ENCODE data around the gene FKBP4.
A peak's percentile ranks its signal among the peaks of the same experiment; 100 is the strongest.

FKBP4 gene

DNA sequence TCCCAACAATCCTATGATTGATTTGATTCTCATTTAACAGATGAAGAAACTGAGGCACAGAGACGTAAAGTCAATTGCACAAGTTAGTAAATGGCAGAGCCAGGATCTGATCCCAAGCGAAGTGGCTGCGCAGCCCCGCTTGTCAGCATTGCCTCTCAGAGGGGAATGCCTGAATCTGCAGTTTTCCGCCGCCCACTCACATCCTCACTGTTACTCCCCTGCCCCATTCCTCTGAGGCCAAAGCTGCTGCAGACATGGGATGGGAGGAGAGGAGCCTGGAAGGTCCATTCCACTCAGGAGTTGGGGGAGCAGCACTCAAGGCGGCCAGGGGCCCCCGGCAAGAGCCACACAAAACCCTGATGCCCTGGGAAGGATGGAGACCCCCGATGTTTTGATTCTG is 39.0 kb downstream of the FKBP4 start:
- no peak overlapping the region for H3K4me3 ChIP-seq (ENCODE audit: control insufficient read depth, low read depth, low read length)
- DNase-seq (ENCODE audit: low read depth): no peak
- TF ChIP-seq, protein P1, sequence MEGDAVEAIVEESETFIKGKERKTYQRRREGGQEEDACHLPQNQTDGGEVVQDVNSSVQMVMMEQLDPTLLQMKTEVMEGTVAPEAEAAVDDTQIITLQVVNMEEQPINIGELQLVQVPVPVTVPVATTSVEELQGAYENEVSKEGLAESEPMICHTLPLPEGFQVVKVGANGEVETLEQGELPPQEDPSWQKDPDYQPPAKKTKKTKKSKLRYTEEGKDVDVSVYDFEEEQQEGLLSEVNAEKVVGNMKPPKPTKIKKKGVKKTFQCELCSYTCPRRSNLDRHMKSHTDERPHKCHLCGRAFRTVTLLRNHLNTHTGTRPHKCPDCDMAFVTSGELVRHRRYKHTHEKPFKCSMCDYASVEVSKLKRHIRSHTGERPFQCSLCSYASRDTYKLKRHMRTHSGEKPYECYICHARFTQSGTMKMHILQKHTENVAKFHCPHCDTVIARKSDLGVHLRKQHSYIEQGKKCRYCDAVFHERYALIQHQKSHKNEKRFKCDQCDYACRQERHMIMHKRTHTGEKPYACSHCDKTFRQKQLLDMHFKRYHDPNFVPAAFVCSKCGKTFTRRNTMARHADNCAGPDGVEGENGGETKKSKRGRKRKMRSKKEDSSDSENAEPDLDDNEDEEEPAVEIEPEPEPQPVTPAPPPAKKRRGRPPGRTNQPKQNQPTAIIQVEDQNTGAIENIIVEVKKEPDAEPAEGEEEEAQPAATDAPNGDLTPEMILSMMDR (conservative IDR thresholded peaks at IDR 0.05; ENCODE audit: control insufficient read depth, insufficient read depth, low read depth, low read length): no peak

DNA sequence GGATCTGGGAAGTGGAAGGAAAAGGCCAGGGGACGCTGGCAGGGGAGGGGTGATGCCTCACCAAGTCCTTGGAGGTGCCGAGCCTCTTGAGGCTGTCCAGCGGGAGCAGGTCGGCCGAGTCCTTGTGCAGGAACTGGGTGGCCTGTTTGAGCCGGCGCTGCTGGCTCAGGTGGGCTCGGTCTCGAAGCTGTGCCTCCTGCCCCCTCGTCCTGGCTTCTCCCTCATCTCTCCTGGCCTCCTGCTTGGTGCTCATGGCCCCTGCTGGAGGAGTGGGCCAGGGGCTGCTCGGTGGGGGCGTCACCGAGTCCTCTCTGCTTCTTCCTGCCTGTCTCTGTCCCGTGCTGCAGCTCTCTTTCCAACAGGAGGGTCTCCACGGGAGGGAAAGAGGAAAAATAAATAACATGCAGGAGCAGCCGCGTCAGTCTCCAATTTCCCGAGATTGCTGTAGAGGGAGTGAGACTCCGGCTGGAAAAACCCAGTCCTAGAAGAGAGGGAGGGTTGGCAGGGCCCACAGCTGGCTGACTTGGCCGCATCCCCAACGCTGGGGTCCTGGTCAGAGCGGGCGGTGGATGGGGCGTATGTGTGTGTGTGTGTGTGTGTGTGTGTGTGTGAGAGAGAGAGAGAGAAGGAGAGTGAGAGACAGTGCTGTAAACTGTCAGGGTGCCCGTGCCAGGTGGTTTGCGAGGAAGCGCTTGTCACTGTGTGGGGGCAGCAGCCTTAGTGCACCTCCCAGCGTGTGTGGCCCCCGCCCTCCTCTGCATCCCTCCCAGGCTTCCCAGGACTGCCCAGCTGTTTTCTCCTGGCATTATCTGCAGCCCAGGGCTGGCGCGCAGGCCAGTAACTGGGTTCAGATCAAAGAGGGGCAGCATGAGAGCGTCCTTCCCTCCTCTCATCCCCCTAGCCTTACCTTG is 40.1 kb downstream of the FKBP4 start, which contains the start of gene NRIP2:
NRIP2 (minus strand) TSS at position 455 of the 911 bp plus-strand sequence; CDS start at position 403, 52 bp downstream.
- DNase-seq (ENCODE audit: low read depth): peak; percentile 49
- H3K4me3 ChIP-seq (ENCODE audit: control insufficient read depth, low read depth, low read length): no peak within 1 kb of the TSS
- TF ChIP-seq, protein P1 (conservative IDR thresholded peaks at IDR 0.05; ENCODE audit: control insufficient read depth, insufficient read depth, low read depth, low read length): peak; percentile 13

DNA sequence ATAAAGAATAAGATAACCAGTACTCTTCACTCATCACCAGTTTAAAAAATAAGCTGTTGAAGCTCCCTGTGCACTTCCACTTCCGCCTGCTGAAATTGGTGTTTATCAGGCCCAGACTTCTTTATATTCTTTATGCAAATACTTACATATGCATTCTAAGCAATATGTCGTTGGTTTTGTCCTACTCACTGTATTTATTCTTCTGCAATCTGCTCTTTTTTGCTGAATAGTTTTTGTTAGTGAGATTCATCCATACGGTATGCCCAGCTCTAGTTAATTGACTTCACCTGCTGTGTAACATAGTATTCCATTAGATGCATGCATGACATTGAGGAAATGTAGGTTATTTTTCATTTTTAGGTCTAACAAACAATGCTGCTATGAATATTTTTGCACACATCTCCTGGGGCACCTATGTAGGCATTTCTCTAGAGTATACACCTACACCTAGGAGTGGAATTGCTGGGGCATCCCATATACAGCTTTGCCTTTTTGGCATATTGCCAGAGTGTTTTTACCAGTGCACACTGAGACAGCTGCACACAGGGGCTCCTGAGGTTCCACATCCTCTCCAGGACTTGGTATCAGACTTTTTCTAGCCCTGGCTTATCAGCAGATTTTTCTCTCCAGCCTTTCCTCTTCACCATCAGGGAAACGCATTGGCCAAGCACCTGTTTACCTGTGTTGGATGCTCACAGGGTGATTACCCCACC is 41.1 kb downstream of the FKBP4 start:
- no peak overlapping the region for H3K4me3 ChIP-seq (ENCODE audit: control insufficient read depth, low read depth, low read length)
- TF ChIP-seq, protein P1 (conservative IDR thresholded peaks at IDR 0.05; ENCODE audit: control insufficient read depth, insufficient read depth, low read depth, low read length): no peak
- DNase-seq (ENCODE audit: low read depth): no peak

DNA sequence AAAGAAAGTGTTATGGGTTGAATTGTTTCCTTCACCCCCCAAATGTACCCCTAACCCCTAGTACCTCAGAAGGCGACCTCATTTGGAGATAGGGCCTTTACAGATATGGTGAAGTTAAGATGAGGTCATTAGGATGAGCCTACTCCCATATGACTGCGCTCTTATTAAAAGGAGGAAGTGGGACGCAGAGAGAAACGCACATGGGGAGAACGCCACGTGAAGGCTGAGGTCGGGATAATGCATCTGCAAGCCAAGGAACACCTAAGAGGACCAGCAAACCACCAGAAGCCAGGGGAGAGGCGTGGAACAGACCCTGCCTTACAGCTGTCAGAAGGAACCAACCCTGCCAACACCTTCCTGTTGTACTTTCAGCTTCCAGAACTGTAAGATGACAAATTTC is 41.8 kb downstream of the FKBP4 start:
- no peak overlapping the region for H3K4me3 ChIP-seq (ENCODE audit: control insufficient read depth, low read depth, low read length)
- TF ChIP-seq, protein P1 (conservative IDR thresholded peaks at IDR 0.05; ENCODE audit: control insufficient read depth, insufficient read depth, low read depth, low read length): no peak
- DNase-seq (ENCODE audit: low read depth): no peak

DNA sequence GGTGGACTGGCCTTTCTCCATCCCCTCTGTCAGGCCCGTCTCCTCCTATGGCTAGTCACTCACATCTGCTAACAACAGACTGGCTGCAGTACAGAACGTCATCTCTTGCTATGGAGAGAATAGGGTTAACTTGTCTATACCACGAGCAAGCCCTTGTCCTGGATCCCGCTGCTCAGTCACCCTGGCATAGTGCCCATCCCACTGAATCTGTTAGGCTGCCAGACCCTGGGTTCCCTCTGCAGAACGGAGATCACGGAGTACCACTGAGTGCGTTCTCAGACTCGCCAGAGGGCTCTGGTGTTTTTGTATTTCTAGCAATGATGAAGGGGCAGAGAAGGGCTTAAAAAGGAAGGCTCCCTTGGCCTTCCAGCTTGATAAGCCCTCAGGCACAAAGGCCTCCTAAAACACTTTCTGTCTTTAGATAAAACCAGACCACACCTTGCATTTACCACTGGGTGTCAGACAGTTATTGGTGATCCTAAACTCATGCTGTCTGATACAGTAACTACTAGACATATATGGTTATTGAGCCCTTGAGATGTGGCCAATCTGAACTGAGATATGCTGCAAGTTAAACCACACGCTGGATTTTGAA is 46.4 kb downstream of the FKBP4 start:
- DNase-seq (ENCODE audit: low read depth): no peak
- TF ChIP-seq, protein P1 (conservative IDR thresholded peaks at IDR 0.05; ENCODE audit: control insufficient read depth, insufficient read depth, low read depth, low read length): no peak

DNA sequence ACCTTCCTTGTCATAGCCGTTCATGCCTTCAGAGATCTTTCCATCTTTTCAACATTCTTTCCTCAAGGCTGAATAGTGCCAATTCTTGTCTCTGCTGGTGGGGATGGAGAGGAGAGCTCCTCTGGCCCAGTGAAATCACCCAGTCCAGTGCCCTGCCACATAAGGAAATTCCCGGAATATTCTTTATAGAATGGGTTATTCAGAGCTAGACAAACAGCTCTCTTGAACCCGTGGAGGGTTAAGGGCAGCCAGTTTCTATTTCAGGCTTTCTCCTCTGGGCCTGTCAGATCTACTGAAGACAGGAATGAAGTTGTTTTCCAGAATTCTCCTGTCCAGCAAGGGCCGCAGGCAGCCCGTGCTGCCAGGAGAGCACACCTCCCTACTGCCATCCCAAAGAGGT is 48.2 kb downstream of the FKBP4 start:
- TF ChIP-seq, protein P1 (conservative IDR thresholded peaks at IDR 0.05; ENCODE audit: control insufficient read depth, insufficient read depth, low read depth, low read length): no peak
- no peak overlapping the region for H3K4me3 ChIP-seq (ENCODE audit: control insufficient read depth, low read depth, low read length)
- DNase-seq (ENCODE audit: low read depth): no peak

More for the DNA sequence above, 46.4 kb downstream of the FKBP4 start:
- H3K4me3 ChIP-seq (ENCODE audit: control insufficient read depth, low read depth, low read length): no peak overlapping the region
